Stimulated activated CD8-positive, alpha-beta memory T cell treated with anti-CD3 and anti-CD28 coated beads, Interleukin-15, amount 100 ng/mL, for 24 hours (primary cell): ENCODE measurements around the gene PTTG1.

Experiments used
- DNase-seq: peaks from one replicate; pipeline ENCODE4 v3.0.0-alpha.2; 2020; ENCODE audit warnings: low read depth

PTTG1 gene

GRCh38 chr5:160455600-160455999 lies 33.9 kb downstream of the PTTG1 start:
- DNase-seq: no peak

GRCh38 chr5:160456480-160457177 lies 35.0 kb downstream of the PTTG1 start:
- no peak for DNase-seq

DNA sequence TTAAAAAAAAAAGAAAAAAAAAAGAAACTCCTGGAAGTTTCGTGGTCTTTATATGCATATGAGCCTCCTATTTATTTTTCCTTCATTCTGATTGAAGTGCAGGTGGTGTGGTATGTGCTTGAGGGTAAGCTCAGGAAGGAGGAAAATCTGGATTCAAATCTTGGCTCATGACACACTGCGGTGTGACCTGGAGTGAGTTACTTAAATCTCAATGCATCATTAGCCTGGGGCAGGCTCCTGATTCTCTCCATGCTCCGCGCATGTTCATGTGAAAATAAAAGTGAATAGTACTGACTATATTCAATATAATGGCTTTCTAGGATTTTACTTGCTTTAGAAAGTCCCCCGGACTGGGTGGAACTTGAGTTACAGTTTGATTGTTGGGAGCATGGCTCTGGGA lies 35.6 kb downstream of the PTTG1 start:
- DNase-seq: no peak

- no peak for DNase-seq
Measured at GRCh38 chr5:160458806-160459800, 37.4 kb downstream of the PTTG1 start.

- no peak for DNase-seq
Measured at GRCh38 chr5:160460377-160461049, 38.9 kb downstream of the PTTG1 start.

GRCh38 chr5:160461378-160461777 lies 39.7 kb downstream of the PTTG1 start:
- no peak for DNase-seq

GRCh38 chr5:160462167-160462566 lies 40.5 kb downstream of the PTTG1 start:
- no peak for DNase-seq

GRCh38 chr5:160463227-160463626 lies 41.6 kb downstream of the PTTG1 start:
- DNase-seq: no peak

DNA sequence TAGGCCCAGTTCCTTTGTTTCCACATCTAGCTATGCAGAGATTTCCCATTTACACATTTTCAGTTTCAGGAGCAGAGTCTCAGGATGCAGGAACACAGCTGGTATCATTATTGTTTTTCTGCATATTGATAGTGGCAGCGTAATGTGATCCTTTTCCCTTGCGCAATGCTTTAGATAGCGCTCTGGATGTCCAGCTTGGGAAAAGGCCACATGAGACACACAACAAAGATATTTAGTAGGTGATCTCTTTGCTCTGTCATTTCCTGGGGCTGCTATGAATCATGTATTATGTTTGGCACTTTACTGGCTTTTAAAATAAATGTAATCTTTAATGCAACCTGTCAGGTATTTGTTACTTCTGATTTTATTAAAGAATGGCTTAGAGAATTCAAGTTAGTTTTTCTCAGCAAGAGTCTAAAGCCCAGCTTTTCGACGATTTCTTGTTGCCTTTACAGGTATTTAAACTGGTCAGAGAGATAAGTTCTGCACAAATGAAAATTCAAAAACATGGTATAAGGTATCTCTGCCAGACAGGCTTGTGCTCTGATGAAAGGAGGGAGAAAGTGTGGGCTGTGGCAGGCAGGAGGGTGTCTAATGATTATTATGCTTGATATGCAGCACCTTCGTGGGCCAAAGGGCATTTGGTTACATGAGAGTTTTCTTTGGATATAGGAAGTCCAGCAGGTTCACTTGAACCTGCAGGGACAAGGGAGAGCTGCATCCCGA lies 42.2 kb downstream of the PTTG1 start:
- DNase-seq: no peak

DNA sequence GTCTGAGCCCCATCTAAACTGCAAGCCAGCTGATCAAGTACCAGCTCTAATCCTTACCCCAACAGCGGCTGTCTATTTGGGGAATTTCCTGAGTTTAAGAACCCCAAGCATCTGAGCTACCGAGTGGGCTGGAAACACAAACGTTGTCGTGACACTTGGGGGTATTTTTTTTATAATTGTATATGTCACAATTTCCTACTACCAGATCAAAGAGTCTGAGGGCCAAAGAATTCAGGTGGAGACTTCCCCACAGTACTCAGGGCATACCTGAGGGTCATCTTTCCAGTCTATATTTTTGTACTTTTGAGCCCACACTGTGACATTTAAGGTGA lies 42.8 kb downstream of the PTTG1 start:
- no peak for DNase-seq

GRCh38 chr5:160466116-160466515 lies 44.5 kb downstream of the PTTG1 start:
- DNase-seq: no peak

DNA sequence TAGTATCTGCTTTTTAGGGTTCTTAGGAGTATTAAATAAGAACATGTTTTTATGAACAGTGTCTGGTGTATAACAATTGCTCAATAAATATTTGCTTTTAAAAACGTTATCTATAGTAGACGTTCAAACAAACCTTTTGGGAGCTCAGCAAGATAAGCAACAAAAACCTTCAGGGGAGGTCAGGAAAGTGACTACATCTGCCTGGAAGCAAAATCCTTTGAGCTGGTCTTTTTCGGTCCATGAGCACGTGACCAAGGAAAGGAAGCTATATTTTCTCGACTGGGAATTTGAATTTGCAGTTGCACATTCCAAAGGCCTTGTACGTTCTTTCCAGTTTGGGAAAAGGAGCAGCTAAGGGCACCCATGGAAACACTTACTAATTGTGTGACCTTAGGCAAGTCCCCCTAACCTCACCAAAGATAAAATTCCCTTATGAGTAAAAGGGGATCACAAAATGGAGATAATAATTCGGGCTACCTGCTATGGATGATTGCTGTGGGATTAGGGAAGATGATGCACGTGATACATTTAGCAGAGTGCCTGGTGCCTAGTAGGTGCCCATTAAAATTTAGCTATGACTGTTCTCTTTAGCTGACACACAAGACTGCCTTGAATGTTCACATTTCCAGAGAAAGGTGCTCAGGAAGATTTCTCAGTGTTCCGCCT lies 45.4 kb downstream of the PTTG1 start:
- DNase-seq: no peak

GRCh38 chr5:160467555-160468362 lies 46.1 kb downstream of the PTTG1 start:
- DNase-seq: peak; percentile 59

DNA sequence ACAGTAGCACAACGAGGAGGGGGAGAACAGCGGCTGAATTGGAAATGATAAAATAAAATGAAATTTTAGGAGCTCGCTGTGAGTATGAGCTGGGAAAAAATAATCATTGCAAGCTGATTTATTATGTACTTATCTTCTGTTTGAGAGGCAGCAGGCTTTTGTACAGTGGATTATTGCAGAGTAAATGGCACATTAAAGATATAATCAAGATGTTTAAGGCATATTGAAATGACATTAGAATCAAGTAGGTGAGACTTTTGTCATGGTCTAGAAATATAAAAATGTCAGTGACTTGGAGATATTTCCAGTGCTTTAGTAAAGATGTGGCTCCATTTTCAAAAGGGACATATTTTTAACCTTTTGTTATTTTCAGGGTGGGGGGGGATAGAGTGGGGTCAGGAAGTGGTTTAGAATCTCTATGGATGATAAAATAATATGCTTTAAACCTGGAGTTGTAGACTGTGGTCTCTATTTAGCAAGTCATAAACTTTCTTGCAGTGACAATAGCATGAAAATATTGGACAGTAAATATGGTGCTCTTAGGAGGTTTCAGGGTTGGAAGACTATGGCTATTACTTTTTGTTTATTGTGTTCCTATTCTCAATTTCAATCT lies 46.8 kb downstream of the PTTG1 start:
- no peak for DNase-seq

DNA sequence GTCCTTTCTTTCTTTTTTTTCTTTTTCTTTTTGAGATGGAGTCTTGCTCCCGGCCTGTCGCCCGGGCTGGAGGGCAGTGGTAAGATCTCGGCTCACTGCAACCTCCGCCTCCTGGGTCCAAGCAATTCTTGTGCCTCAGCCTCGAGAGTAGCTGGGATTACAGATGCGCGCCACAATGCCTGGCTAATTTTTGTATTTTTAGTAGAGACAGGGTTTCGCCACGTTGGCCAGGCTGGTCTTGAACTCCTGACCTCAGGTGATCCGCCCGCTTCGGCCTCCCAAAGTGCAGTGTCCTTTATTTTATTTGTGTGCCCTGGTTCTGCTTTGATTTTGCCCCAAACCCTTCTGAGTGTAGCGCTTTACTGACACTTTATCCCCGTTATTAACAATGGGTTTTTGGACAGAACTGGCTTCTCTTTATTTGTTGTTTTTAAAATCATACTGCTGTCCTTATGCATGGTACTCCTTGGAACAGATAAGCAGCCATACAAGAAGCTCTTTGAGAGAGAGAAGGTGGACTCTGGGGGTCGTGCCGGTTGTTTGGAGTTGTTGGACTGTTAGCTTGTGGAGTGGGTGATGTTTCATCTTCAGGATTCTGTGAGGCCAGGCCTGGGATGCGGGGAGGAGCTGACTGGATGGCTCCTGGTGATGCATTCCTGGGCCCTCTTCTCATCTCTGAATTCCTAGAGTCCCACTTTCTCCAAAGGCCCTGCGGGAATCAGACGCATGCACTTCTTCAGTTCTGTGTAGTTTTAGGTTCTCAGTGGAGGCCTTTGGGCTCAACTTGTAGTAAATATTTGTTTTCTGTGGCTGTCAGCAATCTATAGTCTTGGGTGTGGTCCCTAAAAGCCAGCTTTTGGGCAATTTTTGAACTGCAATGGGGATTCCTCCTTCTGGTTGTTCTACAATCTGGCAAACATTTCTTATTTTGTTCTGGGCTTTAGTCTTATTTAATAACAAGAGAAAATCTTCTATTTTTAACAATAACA lies 47.8 kb downstream of the PTTG1 start:
- DNase-seq: no peak

GRCh38 chr5:160470437-160471361 lies 49.0 kb downstream of the PTTG1 start:
- no peak for DNase-seq

GRCh38 chr5:160471761-160472160 lies 50.1 kb downstream of the PTTG1 start:
- DNase-seq: no peak

GRCh38 chr5:160472482-160472881 lies 50.8 kb downstream of the PTTG1 start:
- no peak for DNase-seq
